Bronchial epithelial cell (primary cell): Measurements from ENCODE around the gene GALC. TPM values are rescaled to one million over a fixed set of nuclear protein-coding genes. Genes with fewer than 3 reads are reported as not detected.

Experiments used
- DNase-seq: peaks from one replicate; pipeline ENCODE4 v3.0.0-alpha.2; 2010; ENCODE audit warnings: low read depth
- FAIRE-seq: peaks from 2 replicates; lab custom pipeline; 2011; peaks lifted over from hg19 to GRCh38; lab: Jason Lieb, UNC
- H3K27me3 ChIP-seq: 2 replicates; pipeline ENCODE4 v1.5.1; 2011; ENCODE audit warnings: low read length; ENCODE audit not compliant: control insufficient read depth, insufficient read depth
- H3K36me3 ChIP-seq: 2 replicates; pipeline ENCODE4 v1.5.1; 2011; ENCODE audit warnings: low read length; ENCODE audit not compliant: control insufficient read depth, insufficient read depth
- H3K4me3 ChIP-seq: 2 replicates; pipeline ENCODE4 v1.5.1; 2011; ENCODE audit warnings: mild to moderate bottlenecking, low read depth, low read length, control low read depth
- CTCF ChIP-seq: IDR thresholded peaks from 2 replicates; pipeline ENCODE4 v1.5.1; 2011; ENCODE audit warnings: mild to moderate bottlenecking, moderate library complexity, low read length, control low read depth, inconsistent platforms; ENCODE audit not compliant: insufficient read depth, severe bottlenecking
- total RNA-seq: library from RNA; depleted of rRNA; stranded (reverse); fragments of >200 nt; gene quantifications from 2 replicates; pipeline ENCODE4 v1.2.1, GENCODE V29; 2014

Gene GALC
- total RNA-seq, 1 donor from 2014 or later = 12.6 TPM

GRCh38 chr14:88009486-88009885, 16.5 kb upstream of the GALC start:
- Histone ChIP-seq H3K4me3 (no peak overlapping the region), H3K36me3 (no peaks in the 10 kb centered on the region), H3K27me3 (no peaks in the 10 kb centered on the region)
- no peak for FAIRE-seq
- DNase-seq = no peak
- TF ChIP-seq CTCF = no peak

GRCh38 chr14:88008039-88008742, 15.2 kb upstream of the GALC start:
- H3K4me3 ChIP-seq = no peak overlapping the region
- no peak for TF ChIP-seq CTCF
- DNase-seq (no peak), FAIRE-seq (no peak)
- no peaks in the 10 kb centered on the region for H3K36me3 ChIP-seq
- no peaks in the 10 kb centered on the region for H3K27me3 ChIP-seq

GRCh38 chr14:88007608-88008007, 14.6 kb upstream of the GALC start:
- H3K4me3 ChIP-seq = no peak overlapping the region
- H3K36me3 ChIP-seq = no peaks in the 10 kb centered on the region
- no peak for FAIRE-seq
- no peak for TF ChIP-seq CTCF
- no peak for DNase-seq
- no peaks in the 10 kb centered on the region for H3K27me3 ChIP-seq

- Histone ChIP-seq H3K36me3 (no peaks in the 10 kb centered on the region), H3K27me3 (no peaks in the 10 kb centered on the region), H3K4me3 (no peak overlapping the region)
- DNase-seq (no peak), FAIRE-seq (no peak)
- no peak for TF ChIP-seq CTCF
These were observed 13.2 kb upstream of the GALC start for GRCh38 chr14:88005978-88006851.

GRCh38 chr14:88005050-88005481, 12.1 kb upstream of the GALC start, which contains the start of gene GPR65:
Gene GPR65, plus strand, starts transcription at chr14:88005135. Its CDS starts 5,713 bp downstream, at chr14:88010848.
- no peak for DNase-seq
- TF ChIP-seq CTCF = no peak
- FAIRE-seq = no peak
- H3K27me3 ChIP-seq = no peaks in the 10 kb centered on the region
- no peak within 1 kb of the TSS for H3K4me3 ChIP-seq
- no peaks in the 10 kb centered on the region for H3K36me3 ChIP-seq
